ENCODE data around the gene AGAP1. TPM values are rescaled to one million over a fixed set of nuclear protein-coding genes. Genes with fewer than 3 reads are reported as not detected.

AGAP1 gene
- total RNA-seq, 1 donor from 2014 or later, result 43.8 TPM

GRCh38 chr2:235546151-235546435 is 52.2 kb downstream of the AGAP1 start:
- no peak overlapping the region for H3K4me3 Mint-ChIP-seq (ENCODE audit: unreplicated experiment)
- peaks cover 8% of the 10 kb centered on the region for H3K4me1 Mint-ChIP-seq (ENCODE audit: unreplicated experiment)
- no peaks in the 10 kb centered on the region for H3K36me3 Mint-ChIP-seq (ENCODE audit: unreplicated experiment)
- no peak for DNase-seq (ENCODE audit: extremely low spot score, unreplicated experiment)
- H3K27me3 Mint-ChIP-seq (ENCODE audit: unreplicated experiment), result no peaks in the 10 kb centered on the region
- H3K9me3 Mint-ChIP-seq (ENCODE audit: unreplicated experiment), result no peaks in the 10 kb centered on the region
- no peak overlapping the region for H3K27ac Mint-ChIP-seq (ENCODE audit: unreplicated experiment)
- TF ChIP-seq, protein P1, sequence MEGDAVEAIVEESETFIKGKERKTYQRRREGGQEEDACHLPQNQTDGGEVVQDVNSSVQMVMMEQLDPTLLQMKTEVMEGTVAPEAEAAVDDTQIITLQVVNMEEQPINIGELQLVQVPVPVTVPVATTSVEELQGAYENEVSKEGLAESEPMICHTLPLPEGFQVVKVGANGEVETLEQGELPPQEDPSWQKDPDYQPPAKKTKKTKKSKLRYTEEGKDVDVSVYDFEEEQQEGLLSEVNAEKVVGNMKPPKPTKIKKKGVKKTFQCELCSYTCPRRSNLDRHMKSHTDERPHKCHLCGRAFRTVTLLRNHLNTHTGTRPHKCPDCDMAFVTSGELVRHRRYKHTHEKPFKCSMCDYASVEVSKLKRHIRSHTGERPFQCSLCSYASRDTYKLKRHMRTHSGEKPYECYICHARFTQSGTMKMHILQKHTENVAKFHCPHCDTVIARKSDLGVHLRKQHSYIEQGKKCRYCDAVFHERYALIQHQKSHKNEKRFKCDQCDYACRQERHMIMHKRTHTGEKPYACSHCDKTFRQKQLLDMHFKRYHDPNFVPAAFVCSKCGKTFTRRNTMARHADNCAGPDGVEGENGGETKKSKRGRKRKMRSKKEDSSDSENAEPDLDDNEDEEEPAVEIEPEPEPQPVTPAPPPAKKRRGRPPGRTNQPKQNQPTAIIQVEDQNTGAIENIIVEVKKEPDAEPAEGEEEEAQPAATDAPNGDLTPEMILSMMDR (IDR thresholded peaks at IDR 0.05), result no peak

DNA sequence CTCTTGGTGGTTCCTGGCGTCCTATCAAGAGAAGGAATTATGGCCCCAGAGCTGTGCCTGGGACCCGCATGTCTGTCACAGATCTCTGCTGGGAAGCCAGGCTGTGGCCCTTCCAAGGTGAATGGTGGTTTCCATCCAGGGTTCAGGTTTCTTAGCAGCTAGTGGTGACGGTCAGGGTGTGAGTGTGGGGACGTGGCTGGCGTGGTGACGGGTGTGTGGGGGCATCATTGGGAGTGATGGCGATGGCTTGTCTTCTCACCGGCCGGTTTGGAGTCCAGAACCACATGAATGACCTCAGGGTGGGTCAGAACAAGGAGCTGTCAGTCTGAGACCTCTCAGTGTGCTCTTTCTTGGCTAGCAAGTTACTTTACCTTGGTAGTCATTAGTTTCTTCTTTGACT is 52.6 kb downstream of the AGAP1 start:
- Mint-ChIP-seq H3K36me3 (ENCODE audit: unreplicated experiment) (no peaks in the 10 kb centered on the region), H3K27me3 (ENCODE audit: unreplicated experiment) (no peaks in the 10 kb centered on the region), H3K9me3 (ENCODE audit: unreplicated experiment) (no peaks in the 10 kb centered on the region), H3K4me1 (ENCODE audit: unreplicated experiment) (peaks cover 8% of the 10 kb centered on the region), H3K4me3 (ENCODE audit: unreplicated experiment) (no peak overlapping the region), H3K27ac (ENCODE audit: unreplicated experiment) (no peak overlapping the region)
- TF ChIP-seq, protein P1 (IDR thresholded peaks at IDR 0.05), result no peak
- DNase-seq (ENCODE audit: extremely low spot score, unreplicated experiment), result no peak

GRCh38 chr2:235549735-235550377 is 56.0 kb downstream of the AGAP1 start:
- DNase-seq (ENCODE audit: extremely low spot score, unreplicated experiment), result no peak
- TF ChIP-seq, protein P1 (IDR thresholded peaks at IDR 0.05), result no peak
- H3K36me3 Mint-ChIP-seq (ENCODE audit: unreplicated experiment), result no peaks in the 10 kb centered on the region

GRCh38 chr2:235550378-235550760 is 56.5 kb downstream of the AGAP1 start:
- peaks cover 21% of the 10 kb centered on the region for H3K4me1 Mint-ChIP-seq (ENCODE audit: unreplicated experiment)

More at GRCh38 chr2:235549735-235550377, 56.0 kb downstream of the AGAP1 start:
- no peaks in the 10 kb centered on the region for H3K9me3 Mint-ChIP-seq (ENCODE audit: unreplicated experiment)
- H3K4me1 Mint-ChIP-seq (ENCODE audit: unreplicated experiment), result peaks cover 23% of the 10 kb centered on the region
- H3K27ac Mint-ChIP-seq (ENCODE audit: unreplicated experiment), result no peak overlapping the region
- H3K27me3 Mint-ChIP-seq (ENCODE audit: unreplicated experiment), result no peaks in the 10 kb centered on the region
- H3K4me3 Mint-ChIP-seq (ENCODE audit: unreplicated experiment), result no peak overlapping the region

DNA sequence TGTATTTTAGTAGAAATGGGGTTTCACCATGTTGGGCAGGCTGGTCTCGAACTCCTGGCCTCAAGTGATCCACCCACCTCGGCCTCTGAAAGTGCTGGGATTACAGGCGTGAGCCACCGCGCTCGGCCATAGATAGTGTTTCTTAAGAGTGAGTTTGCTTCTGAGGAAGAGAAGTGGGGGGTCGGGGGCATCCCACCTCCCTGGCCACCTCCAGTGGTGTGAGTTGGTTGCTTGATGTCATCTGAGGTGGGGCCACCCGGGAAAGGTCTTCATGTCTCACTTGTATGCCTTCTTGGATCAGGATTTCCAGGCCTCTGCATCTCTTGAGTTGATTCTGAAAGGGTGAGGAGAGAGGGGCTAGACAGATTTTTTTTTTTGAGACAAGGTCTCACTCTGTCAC is 57.1 kb downstream of the AGAP1 start:
- Mint-ChIP-seq H3K27ac (ENCODE audit: unreplicated experiment) (no peak overlapping the region), H3K4me3 (ENCODE audit: unreplicated experiment) (no peak overlapping the region)

More at GRCh38 chr2:235550378-235550760, 56.5 kb downstream of the AGAP1 start:
- Mint-ChIP-seq H3K27me3 (ENCODE audit: unreplicated experiment) (no peaks in the 10 kb centered on the region), H3K36me3 (ENCODE audit: unreplicated experiment) (no peaks in the 10 kb centered on the region), H3K27ac (ENCODE audit: unreplicated experiment) (no peak overlapping the region), H3K4me3 (ENCODE audit: unreplicated experiment) (no peak overlapping the region), H3K9me3 (ENCODE audit: unreplicated experiment) (no peaks in the 10 kb centered on the region)
- TF ChIP-seq, protein P1 (IDR thresholded peaks at IDR 0.05), result no peak
- no peak for DNase-seq (ENCODE audit: extremely low spot score, unreplicated experiment)

More for the DNA sequence above, 57.1 kb downstream of the AGAP1 start:
- Mint-ChIP-seq H3K4me1 (ENCODE audit: unreplicated experiment) (peaks cover 20% of the 10 kb centered on the region), H3K27me3 (ENCODE audit: unreplicated experiment) (no peaks in the 10 kb centered on the region), H3K9me3 (ENCODE audit: unreplicated experiment) (no peaks in the 10 kb centered on the region), H3K36me3 (ENCODE audit: unreplicated experiment) (no peaks in the 10 kb centered on the region)
- no peak for DNase-seq (ENCODE audit: extremely low spot score, unreplicated experiment)
- TF ChIP-seq, protein P1 (IDR thresholded peaks at IDR 0.05), result no peak

Data from osteocyte (in vitro differentiated cells).